Stomach (tissue), 4 donors: ENCODE data around the gene DCAF8L1.

ENCODE experiments used
- CTCF ChIP-seq, 7 experiments: fragments of 450-650 bp in 4 of 7; fragments of 200-600 bp in 3 of 7; sonication (generic) in 3 of 7; IDR thresholded peaks; one replicate each; pipeline ENCODE4 v1.5.1; 2016 to 2019; ENCODE audit warnings: antibody characterized with exemption in 7 of 7, control low read depth in 2 of 7, mild to moderate bottlenecking in 1 of 7
- POLR2A ChIP-seq, 4 donors: fragments of 450-650 bp; IDR thresholded peaks; one replicate each; pipeline ENCODE4 v1.6.1; 2016; ENCODE audit warnings: antibody characterized with exemption in 4 of 4, control low read depth in 2 of 4, mild to moderate bottlenecking in 1 of 4, moderate library complexity in 1 of 4
- POLR2AphosphoS5 ChIP-seq, 3 donors: sonication (generic); formaldehyde crosslinking; IDR thresholded peaks; one replicate each; pipeline ENCODE4 v1.6.1; 2016; ENCODE audit warnings: antibody characterized with exemption in 3 of 3

DNA sequence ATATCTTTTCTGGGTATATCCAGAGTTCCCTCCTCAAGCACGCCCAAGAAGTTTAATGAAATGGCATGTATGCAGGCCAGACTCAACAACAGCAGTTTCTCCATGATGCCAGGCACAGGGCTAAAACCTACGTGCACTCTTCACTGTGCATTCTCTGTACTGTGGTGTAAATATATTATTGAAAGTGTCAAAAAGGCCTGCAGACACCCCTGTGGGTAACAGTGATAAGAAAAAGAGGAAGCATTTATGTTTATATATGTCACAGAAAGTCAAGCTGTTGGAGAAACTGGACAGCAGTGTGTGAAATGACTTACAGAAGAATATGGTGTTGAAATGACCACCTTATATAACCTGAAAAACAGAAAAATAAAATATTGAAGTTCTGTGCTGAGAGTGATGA lies 29.6 kb upstream of the DCAF8L1 start:
- TF ChIP-seq CTCF (IDR thresholded peaks at IDR 0.05) (no peak), POLR2A (IDR thresholded peaks at IDR 0.05) (no peak), POLR2AphosphoS5 (IDR thresholded peaks at IDR 0.05) (no peak)
